T1000 (cell line): Measurements from ENCODE around the gene LCE1B.

Source experiments
- DNase-seq: peaks from one replicate; lab custom pipeline; 2025; ENCODE audit warnings: mixed read lengths; lab: John Stamatoyannopoulos, UW

The LCE1B gene

GRCh38 chr1:152811671-152812070 lies at the start of gene LCE1B:
LCE1B (plus strand) TSS chr1:152811971; CDS start chr1:152812447, 476 bp downstream.
- no peak for DNase-seq

- DNase-seq, result no peak
Observed at GRCh38 chr1:152768847-152769533, 42.8 kb upstream of the LCE1B start.

GRCh38 chr1:152770411-152770810 lies 41.4 kb upstream of the LCE1B start:
- DNase-seq, result no peak

- DNase-seq, result no peak
Observed at GRCh38 chr1:152774875-152775274, 36.9 kb upstream of the LCE1B start, which contains the start of gene LCE1F. LCE1F (plus strand) TSS chr1:152775140; CDS start chr1:152776372, 1,232 bp downstream.

- no peak for DNase-seq
Observed at GRCh38 chr1:152776361-152776760, 35.4 kb upstream of the LCE1B start.

- no peak for DNase-seq
Observed at GRCh38 chr1:152777510-152778137, 34.1 kb upstream of the LCE1B start.

GRCh38 chr1:152783095-152783494 lies 28.7 kb upstream of the LCE1B start:
- no peak for DNase-seq

- DNase-seq, result no peak
Observed at GRCh38 chr1:152786077-152786476, 25.7 kb upstream of the LCE1B start, which contains the start of gene LCE1E. LCE1E (plus strand) TSS chr1:152786257; CDS start chr1:152787300, 1,043 bp downstream.

- DNase-seq, result no peak
Observed at GRCh38 chr1:152795686-152796085, 16.1 kb upstream of the LCE1B start.

- DNase-seq, result no peak
Observed at GRCh38 chr1:152796421-152796820, 15.3 kb upstream of the LCE1B start, which contains the start of gene LCE1D. LCE1D (plus strand) TSS chr1:152796721; CDS start chr1:152797795, 1,074 bp downstream.

GRCh38 chr1:152801333-152801732 lies 10.4 kb upstream of the LCE1B start:
- no peak for DNase-seq

- no peak for DNase-seq
Observed at GRCh38 chr1:152806576-152806975, 5.2 kb upstream of the LCE1B start, which contains the start of gene LCE1C. LCE1C (minus strand) TSS chr1:152806651; CDS start chr1:152805478, 1,173 bp downstream.

GRCh38 chr1:152811050-152811449 lies 721 bp upstream of the LCE1B start:
- DNase-seq, result no peak

- no peak for DNase-seq
Observed at GRCh38 chr1:152817309-152817708, 5.5 kb downstream of the LCE1B start.

- no peak for DNase-seq
Observed at GRCh38 chr1:152823294-152823693, 11.5 kb downstream of the LCE1B start.

- DNase-seq, result no peak
Observed at GRCh38 chr1:152824964-152825363, 13.2 kb downstream of the LCE1B start.

- DNase-seq, result no peak
Observed at GRCh38 chr1:152827173-152827572, 15.4 kb downstream of the LCE1B start, which contains the start of gene LCE1A. LCE1A (plus strand) TSS chr1:152827473; CDS start chr1:152827473, 0 bp downstream.

- no peak for DNase-seq
Observed at GRCh38 chr1:152836870-152837269, 25.1 kb downstream of the LCE1B start.

GRCh38 chr1:152842556-152842955 lies 30.8 kb downstream of the LCE1B start, which contains the start of gene LCE6A:
LCE6A (plus strand) TSS chr1:152842856; CDS start chr1:152843521, 665 bp downstream.
- no peak for DNase-seq

- no peak for DNase-seq
Observed at GRCh38 chr1:152855661-152856060, 43.9 kb downstream of the LCE1B start.

- no peak for DNase-seq
Observed at GRCh38 chr1:152858062-152858461, 46.3 kb downstream of the LCE1B start.

- no peak for DNase-seq
Observed at GRCh38 chr1:152859696-152860095, 47.9 kb downstream of the LCE1B start, which contains the start of gene LCE7A. LCE7A (plus strand) TSS chr1:152859996; CDS start chr1:152860698, 702 bp downstream.

GRCh38 chr1:152860129-152860528 lies 48.4 kb downstream of the LCE1B start:
- DNase-seq, result no peak
